ENCODE measurements around the gene MARCHF3.

Gene MARCHF3

DNA sequence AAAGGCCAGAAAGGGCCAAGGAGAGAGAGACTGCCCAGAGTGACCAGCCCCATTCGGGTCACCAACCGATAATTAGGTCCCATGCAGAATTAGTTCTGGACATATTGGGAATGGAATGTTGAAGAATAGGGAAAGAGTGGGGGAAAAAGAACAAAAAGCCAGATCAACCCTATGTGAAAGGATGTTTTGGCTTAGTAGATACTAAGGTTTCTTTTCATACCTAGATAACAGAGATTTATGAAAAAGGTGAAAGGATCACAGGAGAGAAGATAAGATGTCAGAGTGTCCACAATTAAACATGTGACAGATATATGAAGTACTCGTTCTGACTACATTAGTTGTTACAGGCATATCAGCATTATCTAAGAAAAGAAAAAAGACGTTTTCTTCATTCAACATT is 52.1 kb downstream of the MARCHF3 start:
- no peaks in the 10 kb centered on the region for H3K4me1 ChIP-seq (ENCODE audit: control insufficient read depth, insufficient read depth, low read length)
- H3K4me3 ChIP-seq (ENCODE audit: low read length) = no peak overlapping the region
- no peak overlapping the region for H3K9ac ChIP-seq (ENCODE audit: low read length)
- no peaks in the 10 kb centered on the region for H3K9me3 ChIP-seq (ENCODE audit: control insufficient read depth, low read length)
- H3K36me3 ChIP-seq (ENCODE audit: control insufficient read depth, insufficient read depth, low read length, severe bottlenecking) = no peaks in the 10 kb centered on the region
- H3K27me3 ChIP-seq (replicated peaks; ENCODE audit: control insufficient read depth, insufficient read depth, low read length) = peaks cover 22% of the 10 kb centered on the region
- DNase-seq (ENCODE audit: low read depth) = no peak

DNA sequence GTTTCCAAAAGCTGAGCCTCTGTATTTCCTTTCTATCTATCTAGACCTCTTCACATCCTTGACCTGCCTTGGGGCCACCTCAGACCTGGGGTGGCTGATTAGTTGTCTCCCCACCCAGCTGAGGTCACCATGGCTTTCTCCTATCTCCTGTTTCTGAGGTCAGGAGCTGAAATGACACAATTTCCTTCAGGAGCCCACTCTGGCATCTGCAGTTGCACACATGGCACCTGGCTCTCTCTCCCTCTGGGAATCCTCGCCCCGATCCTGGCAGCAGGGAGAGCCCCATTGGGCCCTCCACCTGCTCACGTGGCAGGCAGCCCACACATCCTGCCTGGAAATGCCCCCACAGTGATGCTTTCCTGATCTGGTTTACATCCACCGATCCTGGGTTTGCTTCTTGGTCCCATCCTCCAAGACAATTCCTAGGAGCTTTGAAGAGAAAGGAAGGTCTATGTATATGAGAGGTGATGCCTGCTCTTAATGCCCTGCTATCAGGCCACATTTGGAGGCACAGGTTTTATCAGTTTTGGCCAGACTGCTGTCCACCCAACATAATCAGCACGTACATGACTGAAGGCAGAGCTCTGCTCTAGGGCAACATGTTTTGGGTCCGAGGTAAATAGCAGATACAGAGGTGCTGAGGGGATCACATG is 53.7 kb downstream of the MARCHF3 start:
- Histone ChIP-seq H3K9ac (ENCODE audit: low read length) (no peak overlapping the region), H3K9me3 (ENCODE audit: control insufficient read depth, low read length) (no peaks in the 10 kb centered on the region), H3K36me3 (ENCODE audit: control insufficient read depth, insufficient read depth, low read length, severe bottlenecking) (no peaks in the 10 kb centered on the region), H3K27me3 (replicated peaks; ENCODE audit: control insufficient read depth, insufficient read depth, low read length) (peaks cover 20% of the 10 kb centered on the region), H3K4me1 (ENCODE audit: control insufficient read depth, insufficient read depth, low read length) (peaks cover 9% of the 10 kb centered on the region), H3K4me3 (ENCODE audit: low read length) (no peak overlapping the region)
- no peak for DNase-seq (ENCODE audit: low read depth)

DNA sequence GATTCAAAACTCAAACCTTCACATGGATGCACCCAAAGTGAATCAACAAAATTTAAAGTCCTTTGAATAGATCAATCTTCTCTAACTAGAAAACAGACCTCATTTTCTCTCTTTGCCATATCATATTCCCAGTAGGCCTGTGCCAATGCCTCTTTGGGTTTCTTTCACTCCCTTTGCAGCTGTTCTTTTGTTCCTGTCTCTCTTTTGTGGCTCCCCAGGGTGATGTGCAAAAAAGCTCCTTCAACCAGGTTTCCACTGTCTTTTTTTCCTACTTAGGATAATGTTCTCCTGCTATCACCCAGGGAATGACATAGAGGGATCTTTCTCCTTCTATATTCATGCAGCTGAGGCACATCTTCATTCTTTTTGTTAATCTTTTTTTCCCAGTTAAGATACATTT is 54.6 kb downstream of the MARCHF3 start:
- Histone ChIP-seq H3K4me3 (ENCODE audit: low read length) (no peak overlapping the region), H3K4me1 (ENCODE audit: control insufficient read depth, insufficient read depth, low read length) (peaks cover 15% of the 10 kb centered on the region), H3K9me3 (ENCODE audit: control insufficient read depth, low read length) (no peaks in the 10 kb centered on the region), H3K9ac (ENCODE audit: low read length) (no peak overlapping the region), H3K27me3 (replicated peaks; ENCODE audit: control insufficient read depth, insufficient read depth, low read length) (peaks cover 20% of the 10 kb centered on the region), H3K36me3 (ENCODE audit: control insufficient read depth, insufficient read depth, low read length, severe bottlenecking) (no peaks in the 10 kb centered on the region)
- no peak for DNase-seq (ENCODE audit: low read depth)

DNA sequence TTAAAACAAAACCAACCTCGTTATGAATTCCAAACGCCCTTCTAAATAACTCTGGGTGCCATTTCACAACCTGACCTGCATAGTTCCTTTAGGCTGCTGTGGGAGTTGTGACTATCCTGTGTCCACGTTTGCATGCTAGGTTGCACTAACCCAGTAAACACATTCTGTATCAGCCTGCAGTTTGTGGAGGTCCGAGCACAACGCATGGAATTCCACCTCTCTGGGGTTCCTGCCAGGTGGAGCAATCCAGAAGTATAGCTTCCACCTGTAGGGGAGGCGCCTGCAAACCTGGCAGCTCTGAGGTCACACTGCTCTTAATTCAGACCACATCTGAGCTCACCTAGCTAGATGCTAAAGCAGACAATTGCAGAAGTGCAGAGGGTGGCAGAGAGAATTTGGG is 57.2 kb downstream of the MARCHF3 start:
- H3K36me3 ChIP-seq (ENCODE audit: control insufficient read depth, insufficient read depth, low read length, severe bottlenecking) = no peaks in the 10 kb centered on the region
- peaks cover 3% of the 10 kb centered on the region for H3K9me3 ChIP-seq (ENCODE audit: control insufficient read depth, low read length)
- no peak overlapping the region for H3K9ac ChIP-seq (ENCODE audit: low read length)
- peaks cover 20% of the 10 kb centered on the region for H3K27me3 ChIP-seq (replicated peaks; ENCODE audit: control insufficient read depth, insufficient read depth, low read length)
- no peak for DNase-seq (ENCODE audit: low read depth)
- H3K4me3 ChIP-seq (ENCODE audit: low read length) = no peak overlapping the region
- peaks cover 24% of the 10 kb centered on the region for H3K4me1 ChIP-seq (ENCODE audit: control insufficient read depth, insufficient read depth, low read length)

DNA sequence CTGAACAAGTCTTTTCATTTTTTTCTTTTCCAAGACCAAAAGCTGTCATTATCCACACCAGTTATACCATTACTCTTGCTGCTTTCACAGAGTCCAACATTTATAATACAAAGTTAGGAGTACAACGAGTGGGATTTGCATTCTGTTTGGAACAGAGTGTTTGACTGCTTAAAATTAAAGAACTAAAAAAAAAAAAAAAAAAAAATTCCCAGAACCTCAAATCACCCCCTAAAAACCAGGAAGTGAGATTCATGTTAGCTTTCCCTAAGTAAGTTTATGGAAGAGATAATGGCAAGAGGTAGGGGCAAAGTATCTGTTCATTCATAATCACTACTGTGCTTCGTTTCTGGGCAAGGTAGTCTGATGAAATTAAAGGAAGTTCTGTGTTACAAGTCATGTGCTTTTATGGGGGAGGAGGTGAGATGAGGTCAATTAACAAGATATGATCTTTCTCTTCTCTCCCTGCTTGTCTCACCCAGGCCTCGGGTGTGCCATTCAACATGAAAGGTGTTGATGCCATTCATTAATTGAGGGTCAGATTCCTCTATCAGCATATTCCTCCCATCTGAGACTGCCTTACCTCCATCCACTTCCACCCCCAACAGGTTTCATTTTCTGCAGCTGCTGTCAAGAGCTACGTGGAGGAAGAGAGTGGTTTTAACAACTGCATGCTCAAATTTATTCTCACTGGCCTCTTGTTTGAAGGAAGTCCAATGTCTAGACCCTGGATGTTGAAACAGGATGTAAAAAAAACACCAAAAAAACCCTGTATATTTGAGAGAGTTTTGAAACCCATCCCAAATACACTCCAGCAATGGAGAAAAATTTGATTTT is 58.1 kb downstream of the MARCHF3 start:
- Histone ChIP-seq H3K4me3 (ENCODE audit: low read length) (no peak overlapping the region), H3K9me3 (ENCODE audit: control insufficient read depth, low read length) (peaks cover 8% of the 10 kb centered on the region)
- DNase-seq (ENCODE audit: low read depth) = no peak

DNA sequence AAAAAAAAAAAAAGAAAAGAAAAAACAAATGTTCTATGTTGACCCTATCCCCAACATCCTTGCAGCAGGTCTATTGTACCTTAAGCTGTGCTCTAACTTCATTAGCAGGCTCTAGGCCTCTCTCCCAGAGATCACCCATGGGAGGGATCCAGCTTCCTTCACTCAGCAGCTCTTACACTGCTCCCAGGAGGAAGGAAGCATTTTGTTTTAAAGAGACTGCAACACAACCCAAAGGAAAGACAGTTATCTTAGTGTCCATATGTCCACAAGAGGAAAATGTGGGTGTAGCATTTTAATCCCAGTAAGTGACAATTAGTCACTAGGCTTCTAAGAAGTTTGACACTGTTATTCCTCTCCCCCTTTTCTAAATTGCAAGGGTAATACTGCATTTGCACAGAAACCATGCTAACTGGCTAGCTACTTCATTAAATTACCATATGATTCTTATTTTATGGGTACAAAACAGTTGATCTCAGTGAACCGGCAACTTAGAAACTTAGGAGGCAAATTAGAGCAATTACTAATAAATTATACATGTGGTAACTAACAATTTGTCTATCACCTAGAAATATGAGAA is 58.8 kb downstream of the MARCHF3 start:
- DNase-seq (ENCODE audit: low read depth) = no peak
- Histone ChIP-seq H3K9me3 (ENCODE audit: control insufficient read depth, low read length) (peaks cover 8% of the 10 kb centered on the region), H3K36me3 (ENCODE audit: control insufficient read depth, insufficient read depth, low read length, severe bottlenecking) (no peaks in the 10 kb centered on the region), H3K27me3 (replicated peaks; ENCODE audit: control insufficient read depth, insufficient read depth, low read length) (peaks cover 14% of the 10 kb centered on the region), H3K4me1 (ENCODE audit: control insufficient read depth, insufficient read depth, low read length) (peaks cover 24% of the 10 kb centered on the region), H3K4me3 (ENCODE audit: low read length) (no peak overlapping the region), H3K9ac (ENCODE audit: low read length) (no peak overlapping the region)

More for the DNA sequence above, 58.1 kb downstream of the MARCHF3 start:
- Histone ChIP-seq H3K4me1 (ENCODE audit: control insufficient read depth, insufficient read depth, low read length) (peaks cover 24% of the 10 kb centered on the region), H3K27me3 (replicated peaks; ENCODE audit: control insufficient read depth, insufficient read depth, low read length) (peaks cover 20% of the 10 kb centered on the region), H3K9ac (ENCODE audit: low read length) (no peak overlapping the region), H3K36me3 (ENCODE audit: control insufficient read depth, insufficient read depth, low read length, severe bottlenecking) (no peaks in the 10 kb centered on the region)

DNA sequence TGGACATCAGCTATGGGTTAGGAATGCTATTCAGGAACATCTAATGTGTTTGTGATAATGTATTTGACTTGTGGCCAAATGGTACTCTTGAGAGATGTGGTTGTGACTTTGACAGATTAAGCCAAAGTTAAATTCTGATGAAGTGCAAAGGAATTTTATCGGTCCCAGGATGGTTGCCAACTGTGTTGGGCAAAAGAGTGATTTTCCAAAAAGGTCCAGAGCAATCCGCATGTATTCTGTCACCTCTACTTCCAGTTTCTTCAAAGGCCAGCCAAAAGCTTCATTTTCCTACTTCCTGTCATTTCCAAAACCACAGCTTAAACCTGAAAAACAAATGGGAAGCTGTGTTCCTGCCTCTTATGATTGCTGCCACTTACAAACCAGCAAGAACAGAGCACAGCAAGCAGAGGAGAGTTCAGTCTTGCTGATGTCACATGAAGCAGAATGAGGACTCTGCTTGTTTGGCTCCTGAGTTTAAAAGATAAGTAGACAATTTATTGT is 59.8 kb downstream of the MARCHF3 start:
- no peak overlapping the region for H3K9ac ChIP-seq (ENCODE audit: low read length)
- DNase-seq (ENCODE audit: low read depth) = peak; percentile 68

DNA sequence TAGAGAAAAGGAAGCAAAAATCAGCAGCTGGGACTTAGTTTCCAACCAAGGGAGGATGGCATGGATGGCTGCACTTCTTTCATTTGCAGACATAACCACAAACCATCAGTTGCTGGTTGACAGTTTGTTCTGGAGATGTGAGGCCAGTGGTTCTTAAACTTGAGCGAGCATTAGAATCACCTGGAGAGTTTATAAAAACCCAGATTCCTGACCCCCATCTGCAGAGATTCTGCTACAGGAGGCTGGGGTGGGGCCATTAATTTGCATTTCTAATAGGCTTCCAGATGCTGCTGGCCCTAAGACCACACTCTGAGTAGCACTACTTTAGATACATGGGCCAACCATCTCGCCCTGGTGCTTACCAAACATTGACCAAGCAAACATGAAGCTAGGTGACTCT is 60.8 kb downstream of the MARCHF3 start:
- Histone ChIP-seq H3K9ac (ENCODE audit: low read length) (no peak overlapping the region), H3K4me3 (ENCODE audit: low read length) (no peak overlapping the region), H3K4me1 (ENCODE audit: control insufficient read depth, insufficient read depth, low read length) (peaks cover 32% of the 10 kb centered on the region), H3K27me3 (replicated peaks; ENCODE audit: control insufficient read depth, insufficient read depth, low read length) (peaks cover 5% of the 10 kb centered on the region), H3K36me3 (ENCODE audit: control insufficient read depth, insufficient read depth, low read length, severe bottlenecking) (no peaks in the 10 kb centered on the region), H3K9me3 (ENCODE audit: control insufficient read depth, low read length) (peaks cover 8% of the 10 kb centered on the region)
- no peak for DNase-seq (ENCODE audit: low read depth)

More for the DNA sequence above, 59.8 kb downstream of the MARCHF3 start:
- Histone ChIP-seq H3K27me3 (replicated peaks; ENCODE audit: control insufficient read depth, insufficient read depth, low read length) (peaks cover 8% of the 10 kb centered on the region), H3K9me3 (ENCODE audit: control insufficient read depth, low read length) (peaks cover 8% of the 10 kb centered on the region), H3K36me3 (ENCODE audit: control insufficient read depth, insufficient read depth, low read length, severe bottlenecking) (no peaks in the 10 kb centered on the region), H3K4me3 (ENCODE audit: low read length) (peak overlapping the region; percentile 1), H3K4me1 (ENCODE audit: control insufficient read depth, insufficient read depth, low read length) (peaks cover 24% of the 10 kb centered on the region)

DNA sequence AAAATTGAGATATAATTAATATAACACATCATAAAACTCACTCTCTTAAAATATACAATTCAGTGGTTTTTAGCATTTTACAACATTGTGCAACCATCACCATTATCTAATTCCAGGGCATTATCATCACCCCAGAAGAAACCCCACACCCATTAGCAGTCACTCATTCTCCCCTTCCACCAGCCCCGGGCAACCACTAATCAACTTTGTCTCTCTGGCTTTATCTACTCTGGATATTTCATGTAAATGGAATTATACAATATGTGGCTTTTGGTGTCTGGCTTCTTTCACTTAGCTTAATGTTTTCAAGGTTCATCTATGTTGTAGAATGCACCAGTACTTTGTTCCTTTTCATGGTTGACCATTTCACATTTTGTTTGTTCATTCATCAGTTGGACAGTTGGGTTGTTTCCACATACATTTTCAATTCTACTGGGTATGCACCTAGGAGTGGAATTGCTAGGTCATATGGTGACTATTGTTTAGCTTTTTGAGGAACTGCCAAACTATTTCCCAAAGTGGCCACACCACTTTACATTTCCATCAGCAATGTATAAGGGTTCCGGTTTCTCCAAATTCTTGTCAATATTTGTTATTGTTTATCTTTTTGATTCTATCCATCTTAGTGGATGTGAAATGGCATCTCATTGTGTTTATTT is 62.4 kb downstream of the MARCHF3 start:
- Histone ChIP-seq H3K9ac (ENCODE audit: low read length) (no peak overlapping the region), H3K36me3 (ENCODE audit: control insufficient read depth, insufficient read depth, low read length, severe bottlenecking) (no peaks in the 10 kb centered on the region), H3K4me1 (ENCODE audit: control insufficient read depth, insufficient read depth, low read length) (peaks cover 32% of the 10 kb centered on the region), H3K9me3 (ENCODE audit: control insufficient read depth, low read length) (peaks cover 8% of the 10 kb centered on the region), H3K27me3 (replicated peaks; ENCODE audit: control insufficient read depth, insufficient read depth, low read length) (no peaks in the 10 kb centered on the region), H3K4me3 (ENCODE audit: low read length) (no peak overlapping the region)
- DNase-seq (ENCODE audit: low read depth) = peak; percentile 40

DNA sequence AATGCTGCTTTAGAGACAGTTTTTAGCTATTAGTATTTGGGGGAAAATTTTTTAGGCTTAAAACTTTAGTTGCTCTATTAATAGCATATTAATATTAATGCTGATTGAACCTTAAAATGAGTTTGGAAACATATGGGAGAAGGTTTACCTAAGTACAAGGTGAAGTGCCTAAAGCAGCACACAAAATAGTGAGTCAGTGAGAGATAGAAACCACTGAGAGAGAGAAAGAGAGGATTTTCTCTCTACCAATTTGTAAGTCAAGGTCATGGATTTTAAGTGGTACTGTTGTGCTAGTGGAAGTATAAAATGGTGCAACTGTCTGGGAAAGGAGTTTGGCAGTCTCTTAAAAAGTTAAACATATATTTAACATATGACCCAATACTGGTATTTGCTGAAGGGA is 64.9 kb downstream of the MARCHF3 start:
- Histone ChIP-seq H3K4me1 (ENCODE audit: control insufficient read depth, insufficient read depth, low read length) (peaks cover 15% of the 10 kb centered on the region), H3K9ac (ENCODE audit: low read length) (no peak overlapping the region), H3K27me3 (replicated peaks; ENCODE audit: control insufficient read depth, insufficient read depth, low read length) (no peaks in the 10 kb centered on the region), H3K9me3 (ENCODE audit: control insufficient read depth, low read length) (peaks cover 8% of the 10 kb centered on the region), H3K4me3 (ENCODE audit: low read length) (no peak overlapping the region), H3K36me3 (ENCODE audit: control insufficient read depth, insufficient read depth, low read length, severe bottlenecking) (no peaks in the 10 kb centered on the region)
- DNase-seq (ENCODE audit: low read depth) = no peak

DNA sequence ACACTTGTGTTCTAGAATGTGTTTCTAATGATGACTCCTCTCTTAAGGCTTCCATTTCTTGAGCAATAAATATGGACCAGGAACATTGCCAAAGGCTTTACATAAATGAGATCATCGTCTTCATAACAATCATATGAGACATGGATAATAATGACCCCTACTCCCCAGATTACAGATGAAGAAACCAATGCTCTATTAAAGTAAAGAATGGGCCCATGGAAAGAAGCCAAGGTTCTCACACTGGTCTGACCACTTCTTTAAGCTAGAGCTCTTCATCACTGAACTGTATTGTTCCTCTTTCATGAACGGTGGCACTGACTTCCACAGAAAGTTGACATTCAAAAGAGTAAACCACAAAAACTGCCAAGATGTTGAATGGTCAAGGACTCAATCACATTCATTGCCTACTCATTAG is 65.3 kb downstream of the MARCHF3 start:
- Histone ChIP-seq H3K9me3 (ENCODE audit: control insufficient read depth, low read length) (peaks cover 8% of the 10 kb centered on the region), H3K27me3 (replicated peaks; ENCODE audit: control insufficient read depth, insufficient read depth, low read length) (no peaks in the 10 kb centered on the region), H3K36me3 (ENCODE audit: control insufficient read depth, insufficient read depth, low read length, severe bottlenecking) (no peaks in the 10 kb centered on the region), H3K4me1 (ENCODE audit: control insufficient read depth, insufficient read depth, low read length) (peaks cover 13% of the 10 kb centered on the region), H3K9ac (ENCODE audit: low read length) (no peak overlapping the region), H3K4me3 (ENCODE audit: low read length) (no peak overlapping the region)
- peak; percentile 80 for DNase-seq (ENCODE audit: low read depth)
